H7 (cell line): ENCODE results near the gene SP2. TPM values are rescaled to one million over a fixed set of nuclear protein-coding genes. Genes with fewer than 3 reads are reported as not detected.
A peak's percentile ranks its signal among the peaks of the same experiment; 100 is the strongest.

Source experiments
- DNase-seq: peaks from one replicate; pipeline ENCODE4 v3.0.0; 2012
- H3K27me3 ChIP-seq: 2 replicates; pipeline ENCODE4 v1.6.0; 2011; ENCODE audit warnings: mild to moderate bottlenecking, low read length; ENCODE audit not compliant: control insufficient read depth, insufficient read depth
- H3K36me3 ChIP-seq: replicated peaks from 2 replicates; pipeline ENCODE4 v1.5.1; 2011; ENCODE audit warnings: low read length; ENCODE audit not compliant: control insufficient read depth, insufficient read depth
- H3K4me3 ChIP-seq: 2 replicates; pipeline ENCODE4 v1.5.1; 2011; ENCODE audit warnings: low read depth, mild to moderate bottlenecking, control low read depth, low read length, moderate library complexity; ENCODE audit not compliant: insufficient read depth
- total RNA-seq: library from RNA; depleted of rRNA; stranded (reverse); fragments of >200 nt; shearing (Covaris generic); gene quantifications from 2 replicates; pipeline ENCODE4 v1.2.3, GENCODE V29; 2014

SP2 gene
- total RNA-seq, 1 experiment from 2014 or later, result 3.2 TPM

DNA sequence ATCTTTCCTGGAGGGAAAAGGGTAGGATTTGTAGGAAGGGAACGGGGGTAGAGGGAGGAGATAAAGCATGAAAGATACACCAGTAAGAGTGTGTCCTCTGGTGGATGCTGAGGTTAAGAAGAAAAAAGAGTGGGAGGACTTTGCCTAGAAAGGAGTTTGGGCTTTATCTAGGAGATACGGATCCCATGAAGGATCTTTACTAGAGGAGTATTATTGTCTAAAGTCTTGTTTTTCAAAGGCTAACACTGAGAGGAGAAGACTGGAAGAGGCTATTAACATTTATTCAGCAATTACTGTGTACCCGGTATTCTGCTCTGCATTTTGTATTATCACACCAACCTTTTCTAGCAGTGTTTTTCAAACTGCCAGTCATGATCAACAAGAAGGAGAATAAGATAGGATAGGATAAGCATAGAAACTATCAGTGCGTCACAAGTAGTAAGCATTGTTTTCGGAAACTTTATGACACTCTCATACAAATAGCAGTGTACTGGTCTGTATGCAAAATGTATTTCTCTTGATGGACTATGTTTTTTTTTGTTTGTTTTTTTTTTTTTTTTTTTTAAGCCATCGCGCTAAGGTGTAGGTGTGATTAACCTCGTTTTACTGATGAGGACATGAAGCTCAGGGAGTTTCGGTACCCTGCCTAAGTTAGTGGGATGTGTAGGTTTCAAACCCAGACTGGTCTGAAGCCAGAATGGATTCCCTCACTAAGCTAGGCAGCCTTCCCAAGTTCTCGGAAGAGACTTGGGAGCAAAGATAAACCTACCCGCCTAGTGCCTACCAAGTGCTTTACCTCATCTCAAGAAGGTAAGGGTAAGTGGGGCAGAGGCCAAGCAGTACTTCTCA, 1.3 kb upstream of the SP2 start:
- peak overlapping the region; percentile 75 for H3K4me3 ChIP-seq
- no peaks in the 10 kb centered on the region for H3K27me3 ChIP-seq
- no peak for DNase-seq
- no peaks in the 10 kb centered on the region for H3K36me3 ChIP-seq

DNA sequence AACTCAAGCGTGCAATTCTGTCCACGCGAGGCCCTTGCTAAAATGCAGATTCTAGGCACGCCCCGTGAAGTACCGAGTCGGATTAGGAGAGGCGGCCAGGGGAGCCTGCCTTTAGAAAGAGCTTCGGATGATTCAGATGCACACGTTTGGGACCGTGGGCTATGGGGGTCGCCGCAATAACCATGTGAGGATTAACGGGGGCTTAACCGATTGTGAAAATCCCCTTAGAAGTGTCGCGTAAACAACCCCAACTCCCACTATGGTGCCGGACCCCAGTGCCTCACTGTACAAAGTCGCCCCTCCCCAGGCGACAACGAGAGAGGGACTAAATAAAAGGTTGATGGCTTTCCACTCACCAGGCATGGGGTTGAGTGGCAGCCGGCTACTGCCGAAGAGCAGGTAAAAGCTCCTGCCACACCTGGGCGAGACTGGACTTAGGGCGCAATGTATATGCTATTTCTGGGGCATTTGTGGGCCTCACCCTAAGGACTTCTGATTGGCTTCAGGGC, 635 bp upstream of the SP2 start:
- Histone ChIP-seq H3K36me3 (no peaks in the 10 kb centered on the region), H3K4me3 (peak overlapping the region; percentile 75), H3K27me3 (no peaks in the 10 kb centered on the region)
- DNase-seq, result no peak

DNA sequence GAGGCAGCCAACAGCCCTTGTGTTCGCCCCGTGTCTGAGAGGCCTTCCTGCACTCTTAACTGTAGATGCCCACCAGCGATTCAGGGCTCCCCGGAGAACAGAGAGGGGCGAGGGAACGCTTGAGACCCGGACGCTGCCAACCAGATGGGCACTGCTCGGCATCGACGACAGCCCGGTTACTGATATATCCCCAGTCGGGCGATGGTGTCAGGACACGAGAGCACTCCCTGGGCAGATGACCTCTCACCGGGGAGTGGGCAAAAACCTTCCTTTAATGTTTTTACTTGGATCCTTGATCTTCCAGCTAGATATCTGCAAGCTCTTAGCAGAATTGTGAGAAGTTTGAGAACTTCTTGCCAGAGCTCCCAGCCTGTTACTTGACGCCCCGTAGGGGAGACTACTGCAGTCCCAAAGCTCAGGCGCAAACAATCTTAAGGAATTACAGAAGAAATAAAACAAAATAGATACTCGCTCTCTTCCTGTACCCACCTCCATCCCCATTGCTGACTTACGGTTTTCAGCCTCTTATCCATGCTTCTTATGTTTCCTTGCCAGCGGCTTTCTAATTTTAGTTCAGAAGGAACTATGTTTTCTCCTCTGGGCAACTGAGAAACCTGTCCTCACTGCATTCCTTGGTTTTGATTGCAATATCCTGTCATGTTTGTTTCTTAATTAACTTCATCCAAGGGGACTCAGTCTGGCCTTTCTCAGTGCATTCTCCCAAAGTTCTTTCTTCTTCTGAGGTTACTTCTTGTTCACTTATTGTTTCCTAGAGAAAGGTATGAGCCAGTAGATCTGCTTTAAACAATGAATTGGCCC, 845 bp downstream of the SP2 start:
- Histone ChIP-seq H3K27me3 (no peaks in the 10 kb centered on the region), H3K4me3 (peak overlapping the region; percentile 88), H3K36me3 (no peaks in the 10 kb centered on the region)
- no peak for DNase-seq

DNA sequence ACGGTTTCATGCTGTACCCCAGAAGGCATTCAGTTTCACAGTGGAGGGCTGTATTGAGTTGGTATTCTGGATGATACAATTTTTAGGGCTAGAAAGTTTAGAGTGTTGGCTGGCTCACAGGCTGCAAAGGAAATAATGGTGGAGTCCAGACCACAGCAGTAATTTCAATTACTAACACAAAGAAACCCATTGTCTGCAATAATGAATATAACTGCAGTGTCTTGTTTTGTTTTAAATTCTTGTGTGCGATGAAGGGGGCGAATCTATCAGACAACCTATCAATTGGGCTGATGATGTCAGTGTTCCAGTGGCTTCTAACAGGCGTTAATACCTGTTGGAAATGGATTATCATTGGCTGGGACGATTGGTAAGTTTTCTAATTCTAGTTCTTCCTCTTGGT, 1.5 kb downstream of the SP2 start:
- no peak overlapping the region for H3K4me3 ChIP-seq
- no peak for DNase-seq
- H3K27me3 ChIP-seq, result no peaks in the 10 kb centered on the region
- H3K36me3 ChIP-seq, result no peaks in the 10 kb centered on the region

DNA sequence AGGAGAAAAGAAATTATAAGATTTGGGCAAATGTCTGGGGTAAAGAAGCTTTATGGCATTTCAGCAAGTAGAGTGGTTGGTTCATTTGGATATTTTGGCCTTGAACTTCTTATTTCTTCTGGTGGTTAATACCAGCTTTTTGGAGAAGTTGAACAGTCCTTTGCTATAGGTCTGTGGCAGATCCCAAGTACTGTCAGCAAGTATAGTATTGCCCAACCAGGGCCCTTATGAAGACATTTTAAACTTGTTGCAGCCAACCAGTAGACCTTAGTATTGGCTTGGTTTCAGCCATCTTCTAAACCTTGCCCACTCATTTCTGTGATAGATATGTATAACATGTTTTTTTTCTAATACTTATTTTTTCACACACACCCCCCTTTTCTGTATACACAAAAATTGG, 2.2 kb downstream of the SP2 start:
- H3K4me3 ChIP-seq, result no peak overlapping the region
- H3K36me3 ChIP-seq, result no peaks in the 10 kb centered on the region
- H3K27me3 ChIP-seq, result no peaks in the 10 kb centered on the region
- DNase-seq, result no peak

DNA sequence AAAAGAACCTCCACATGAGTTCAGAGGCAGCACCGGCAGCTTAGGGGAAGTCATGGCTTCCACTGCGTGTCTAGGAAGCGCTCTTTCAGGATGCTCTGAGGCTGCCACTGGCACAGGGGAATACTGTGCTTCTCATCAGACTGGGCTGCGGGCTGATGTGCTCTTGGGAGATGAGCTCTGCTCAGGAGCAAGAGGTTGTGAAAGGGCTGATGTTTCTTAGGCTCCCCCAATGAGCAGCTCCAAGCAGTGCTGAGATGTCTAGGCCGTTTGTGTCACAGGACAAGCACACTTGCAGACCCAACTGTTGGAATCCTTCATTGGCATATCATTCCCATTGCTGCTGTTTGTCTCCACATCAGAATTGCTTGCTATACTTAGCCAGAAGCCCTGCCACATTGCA, 3.6 kb downstream of the SP2 start:
- no peaks in the 10 kb centered on the region for H3K36me3 ChIP-seq
- H3K27me3 ChIP-seq, result no peaks in the 10 kb centered on the region
- H3K4me3 ChIP-seq, result no peak overlapping the region
- no peak for DNase-seq

DNA sequence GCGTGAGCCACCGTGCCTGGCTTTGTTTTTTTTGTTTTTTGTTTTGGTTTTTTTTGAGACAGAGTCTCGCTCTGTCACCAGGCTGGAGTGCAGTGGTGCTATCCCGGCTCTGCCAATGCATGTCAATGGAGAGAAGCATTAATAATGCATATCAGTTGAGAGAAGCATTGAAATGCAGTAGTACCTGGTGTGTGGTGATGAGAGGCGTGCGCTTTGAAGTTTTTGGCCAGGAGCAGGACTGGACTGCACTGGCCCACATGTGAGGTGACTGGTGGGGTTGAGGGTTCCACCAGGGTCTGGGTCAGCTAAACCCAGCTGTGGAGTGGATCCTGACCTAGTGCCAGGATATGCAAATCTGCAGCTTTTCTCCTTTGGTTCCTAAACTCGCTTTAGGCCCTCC, 5.4 kb downstream of the SP2 start:
- DNase-seq, result no peak
- no peaks in the 10 kb centered on the region for H3K36me3 ChIP-seq
- H3K27me3 ChIP-seq, result no peaks in the 10 kb centered on the region
- H3K4me3 ChIP-seq, result no peak overlapping the region

DNA sequence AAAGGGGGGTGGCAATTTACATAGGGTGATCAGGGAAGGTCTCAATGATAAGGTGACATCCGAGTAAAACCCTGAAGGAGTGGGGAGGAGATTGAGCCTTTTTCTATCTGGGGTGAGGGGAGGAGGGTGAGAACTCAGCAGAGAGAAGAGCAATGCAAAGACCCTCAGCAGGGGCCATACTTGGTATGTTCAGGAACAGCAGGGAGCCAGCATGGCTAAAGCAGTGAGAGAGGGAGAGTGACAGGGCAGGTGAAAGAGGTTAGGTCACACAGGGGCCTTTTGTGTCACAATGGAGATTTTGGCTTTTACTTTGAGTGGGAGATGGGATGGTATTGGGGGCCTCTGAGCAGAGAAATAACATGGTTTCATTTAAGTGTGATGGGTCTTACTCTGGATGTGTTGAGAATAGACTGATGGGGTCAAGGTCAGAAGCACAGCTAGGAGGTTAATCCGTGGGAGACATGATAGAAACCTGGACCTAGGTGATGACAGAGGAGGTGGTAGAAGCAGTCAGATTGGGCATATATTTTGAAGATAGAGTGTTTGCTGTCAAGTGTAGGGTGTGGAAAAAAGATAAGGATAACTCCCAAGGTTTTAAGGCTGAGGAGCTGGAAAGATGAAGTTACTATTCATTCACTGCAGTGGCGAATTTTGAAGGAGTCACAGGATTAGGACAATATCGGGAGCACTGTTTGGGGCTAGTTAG, 6.2 kb downstream of the SP2 start:
- no peaks in the 10 kb centered on the region for H3K27me3 ChIP-seq
- H3K36me3 ChIP-seq, result no peaks in the 10 kb centered on the region
- peak; percentile 85 for DNase-seq
- H3K4me3 ChIP-seq, result no peak overlapping the region

DNA sequence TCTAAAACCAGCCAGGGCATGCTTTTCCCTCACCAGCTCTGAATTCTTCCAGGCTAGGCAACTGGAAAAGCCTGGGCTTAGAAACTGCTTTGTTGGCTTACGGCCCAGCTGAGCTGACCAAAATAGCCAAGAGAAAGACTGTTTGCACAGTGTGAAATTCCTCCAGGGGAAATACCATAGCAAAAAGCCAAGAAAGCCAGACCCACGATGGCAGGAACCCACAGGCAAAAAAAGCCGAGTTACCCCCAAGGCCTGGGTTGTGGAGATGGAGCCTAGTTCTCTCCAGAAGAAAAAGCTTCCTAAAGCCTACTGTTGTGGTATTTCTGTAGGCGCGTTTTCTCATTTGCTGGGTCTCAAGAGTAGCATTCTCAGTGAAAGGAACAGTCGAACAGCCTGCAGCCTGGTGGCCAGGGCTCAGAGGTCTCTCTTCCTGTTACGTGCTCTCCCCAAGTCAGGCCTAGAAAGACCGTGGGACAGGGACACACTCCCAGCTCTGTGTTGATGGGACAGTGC, 9.2 kb downstream of the SP2 start:
- no peak for DNase-seq

DNA sequence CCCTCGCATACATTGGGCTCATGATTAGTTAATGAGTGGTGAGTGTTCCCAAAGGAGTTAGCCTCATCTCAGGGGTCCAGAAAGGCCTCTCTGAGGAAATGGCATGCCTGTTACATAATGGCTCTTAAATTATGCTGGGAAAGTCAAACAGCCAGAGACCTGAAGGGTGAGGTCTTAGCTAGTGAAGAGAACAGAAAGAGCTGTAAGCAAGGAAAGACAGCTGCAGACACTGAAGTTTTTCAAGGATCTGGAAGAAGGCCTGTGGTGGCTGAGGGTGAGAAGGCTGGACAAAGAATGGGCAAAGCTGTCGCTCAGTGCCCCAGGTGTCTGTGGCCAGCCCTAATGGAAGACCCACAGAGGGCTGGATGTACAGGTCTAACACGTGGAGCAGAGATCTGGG, 10.4 kb downstream of the SP2 start:
- H3K4me3 ChIP-seq, result no peak overlapping the region
- no peaks in the 10 kb centered on the region for H3K36me3 ChIP-seq
- no peaks in the 10 kb centered on the region for H3K27me3 ChIP-seq
- DNase-seq, result no peak

More for the DNA sequence above, 9.2 kb downstream of the SP2 start:
- Histone ChIP-seq H3K36me3 (no peaks in the 10 kb centered on the region), H3K27me3 (no peaks in the 10 kb centered on the region), H3K4me3 (no peak overlapping the region)

DNA sequence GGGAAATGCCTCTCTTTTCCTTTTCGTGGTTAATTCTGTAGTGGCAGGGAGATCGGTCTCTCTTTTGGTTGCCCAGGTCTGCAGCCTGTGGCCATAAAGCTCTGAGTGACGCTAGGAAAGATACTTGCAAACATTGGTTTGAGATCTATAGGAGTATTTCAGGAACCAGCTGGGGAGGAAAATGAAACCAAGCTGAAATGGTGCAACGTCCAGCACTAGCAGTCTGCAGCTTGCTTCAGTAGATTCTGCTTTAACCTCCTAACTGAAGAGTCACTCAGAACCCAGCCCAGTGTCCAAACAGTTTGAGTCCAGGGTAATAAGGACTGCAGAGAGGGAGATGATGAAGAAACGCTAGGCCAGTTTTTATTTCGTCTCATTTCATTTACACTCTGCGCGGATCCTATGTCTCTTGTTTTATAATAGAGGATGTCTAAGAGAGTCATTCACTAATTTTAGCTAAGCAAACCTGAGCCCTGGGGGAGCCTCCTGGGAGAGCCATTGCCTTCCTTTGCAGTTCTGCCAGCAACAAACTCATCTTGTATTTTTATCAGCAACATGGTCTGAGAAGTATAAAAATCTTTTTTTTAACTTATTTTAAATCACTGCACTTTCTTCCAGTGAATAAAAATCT, 12.0 kb downstream of the SP2 start:
- no peak for DNase-seq
- Histone ChIP-seq H3K4me3 (no peak overlapping the region), H3K27me3 (no peaks in the 10 kb centered on the region), H3K36me3 (no peaks in the 10 kb centered on the region)

DNA sequence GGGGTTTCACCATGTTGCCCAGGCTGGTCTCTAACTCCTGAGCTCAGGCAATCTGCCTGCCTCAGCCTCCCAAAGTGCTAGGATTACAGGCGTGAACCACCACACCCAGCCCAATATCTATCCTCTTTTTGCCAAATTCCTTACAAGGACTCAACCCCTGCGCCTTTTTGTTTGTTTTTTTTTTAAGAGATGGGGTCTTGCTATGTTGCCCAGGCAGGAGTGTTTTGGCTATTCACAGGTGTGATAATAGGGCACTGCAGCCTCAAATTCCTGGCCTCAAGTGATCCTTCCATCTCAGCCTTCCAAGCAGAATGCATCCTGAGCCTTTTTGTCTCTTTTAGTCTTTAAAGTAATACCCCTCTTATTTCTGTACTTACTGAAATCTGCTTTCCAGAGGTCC, 17.0 kb downstream of the SP2 start:
- peaks cover 1% of the 10 kb centered on the region for H3K36me3 ChIP-seq
- no peak overlapping the region for H3K4me3 ChIP-seq
- no peaks in the 10 kb centered on the region for H3K27me3 ChIP-seq
- DNase-seq, result no peak

DNA sequence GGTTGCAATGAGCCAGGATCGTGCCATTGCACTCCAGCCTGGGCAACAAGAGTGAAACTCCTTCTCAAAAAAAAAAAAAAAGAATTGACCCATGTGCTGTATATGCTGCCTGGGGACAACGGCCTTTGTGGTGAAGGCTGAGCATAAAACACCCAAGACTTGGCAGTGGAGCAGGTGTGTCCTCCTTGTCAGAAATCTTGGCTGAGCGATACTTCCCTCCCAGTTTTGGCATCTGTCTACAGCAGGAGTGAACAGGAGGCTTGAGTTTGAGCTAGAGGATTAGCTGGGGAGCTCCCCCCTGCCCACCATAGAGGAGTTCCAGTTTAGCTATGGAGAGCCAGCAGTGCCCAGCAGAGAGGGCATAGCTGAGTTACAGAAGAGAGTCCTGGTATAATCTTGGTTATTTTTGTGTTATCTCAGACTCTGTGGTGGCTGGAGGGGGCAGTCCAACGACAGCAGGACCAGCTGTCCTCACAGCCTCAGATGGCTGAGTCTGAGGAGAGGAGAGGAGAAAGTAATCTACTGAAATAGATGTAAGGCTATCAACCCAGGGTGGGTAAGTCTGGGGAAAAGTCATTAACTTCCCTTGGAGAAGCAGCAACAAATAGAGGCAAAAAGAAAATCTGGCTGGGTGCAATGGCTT, 18.4 kb downstream of the SP2 start:
- Histone ChIP-seq H3K27me3 (no peaks in the 10 kb centered on the region), H3K36me3 (peaks cover 1% of the 10 kb centered on the region), H3K4me3 (no peak overlapping the region)
- no peak for DNase-seq
